HG03432 (cell line): ENCODE measurements around the gene DPP10.

Source experiments
- ATAC-seq: cut with Tn5 transposase; IDR thresholded peaks from one replicate; pipeline ENCODE4 v1.9.1; 2021; ENCODE audit warnings: mild to moderate bottlenecking, moderate library complexity; ENCODE audit not compliant: unreplicated experiment

Gene DPP10

GRCh38 chr2:114789989-114790388 lies 347.5 kb downstream of the DPP10 start:
- no peak for ATAC-seq

- ATAC-seq = no peak
Measured at GRCh38 chr2:114797540-114797939, 355.1 kb downstream of the DPP10 start.

- no peak for ATAC-seq
Measured at GRCh38 chr2:114797942-114798341, 355.5 kb downstream of the DPP10 start.

GRCh38 chr2:114800371-114800770 lies 357.9 kb downstream of the DPP10 start:
- no peak for ATAC-seq

- ATAC-seq = no peak
Measured at GRCh38 chr2:114805195-114805594, 362.8 kb downstream of the DPP10 start.

- no peak for ATAC-seq
Measured at GRCh38 chr2:114810092-114810491, 367.7 kb downstream of the DPP10 start.

- ATAC-seq = no peak
Measured at GRCh38 chr2:114812261-114812660, 369.8 kb downstream of the DPP10 start.

- no peak for ATAC-seq
Measured at GRCh38 chr2:114814355-114814754, 371.9 kb downstream of the DPP10 start.

- no peak for ATAC-seq
Measured at GRCh38 chr2:114821055-114821454, 378.6 kb downstream of the DPP10 start.

- ATAC-seq = no peak
Measured at GRCh38 chr2:114843963-114844362, 401.5 kb downstream of the DPP10 start.

GRCh38 chr2:114857196-114857595 lies 414.8 kb downstream of the DPP10 start:
- no peak for ATAC-seq

GRCh38 chr2:114859726-114860510 lies 417.5 kb downstream of the DPP10 start:
- ATAC-seq = no peak

GRCh38 chr2:114862243-114862642 lies 419.8 kb downstream of the DPP10 start:
- ATAC-seq = no peak

- ATAC-seq = no peak
Measured at GRCh38 chr2:114864901-114865300, 422.5 kb downstream of the DPP10 start.

- no peak for ATAC-seq
Measured at GRCh38 chr2:114880046-114880445, 437.6 kb downstream of the DPP10 start.

- ATAC-seq = no peak
Measured at GRCh38 chr2:114919985-114920384, 477.5 kb downstream of the DPP10 start.

- no peak for ATAC-seq
Measured at GRCh38 chr2:114922076-114922475, 479.6 kb downstream of the DPP10 start.

GRCh38 chr2:114925296-114926255 lies 483.1 kb downstream of the DPP10 start:
- ATAC-seq = no peak

GRCh38 chr2:114926303-114926702 lies 483.9 kb downstream of the DPP10 start:
- ATAC-seq = no peak

- no peak for ATAC-seq
Measured at GRCh38 chr2:114929225-114929624, 486.8 kb downstream of the DPP10 start.

GRCh38 chr2:114933671-114934241 lies 491.3 kb downstream of the DPP10 start:
- no peak for ATAC-seq
